Measurements from ENCODE around the gene UCN2. TPM values are rescaled to one million over a fixed set of nuclear protein-coding genes. Genes with fewer than 3 reads are reported as not detected.

UCN2 gene
- total and polyA plus RNA-seq, 2 experiments from 2014 or later = 0.30 to 1.5 TPM

- H3K4me3 ChIP-seq = no peak overlapping the region
- no peaks in the 10 kb centered on the region for H3K27me3 ChIP-seq
- no peaks in the 10 kb centered on the region for H3K4me1 ChIP-seq (ENCODE audit: insufficient read depth)
- no peaks in the 10 kb centered on the region for H3K36me3 ChIP-seq (replicated peaks; ENCODE audit: insufficient read depth, low read depth)
- H3K27ac ChIP-seq = no peak overlapping the region
- no peak overlapping the region for H2AFZ ChIP-seq
- H3K9me2 ChIP-seq (replicated peaks; ENCODE audit: insufficient read depth) = no peaks in the 10 kb centered on the region
- WGBS (ENCODE audit: low lambda C conversion rate, missing lambda C conversion rate) = 95% methylated on average over 9 of the region's 9 CpGs
- H3K9me3 ChIP-seq (ENCODE audit: low read depth) = no peaks in the 10 kb centered on the region
- TF ChIP-seq CTCF (IDR thresholded peaks at IDR 0.05; ENCODE audit: poor library complexity) = no peak
- no peak for TF ChIP-seq EZH2 (IDR thresholded peaks at IDR 0.05; ENCODE audit: borderline replicate concordance)
- TF ChIP-seq EZH2phosphoT487 (IDR thresholded peaks at IDR 0.05; ENCODE audit: low read depth, severe bottlenecking, unreplicated experiment) = no peak
- no peak overlapping the region for H3K4me2 ChIP-seq
- no peaks in the 10 kb centered on the region for H4K20me1 ChIP-seq (ENCODE audit: insufficient read depth, poor library complexity, severe bottlenecking)
- DNase-seq (ENCODE audit: low spot score) = no peak
- no peaks in the 10 kb centered on the region for H3K79me2 ChIP-seq
Observed at GRCh38 chr3:48524970-48525369, 38.6 kb downstream of the UCN2 start.

- WGBS (ENCODE audit: low lambda C conversion rate, missing lambda C conversion rate) = 97% methylated on average over 5 of the region's 6 CpGs
- no peaks in the 10 kb centered on the region for H4K20me1 ChIP-seq (ENCODE audit: insufficient read depth, poor library complexity, severe bottlenecking)
- no peaks in the 10 kb centered on the region for H3K36me3 ChIP-seq (replicated peaks; ENCODE audit: insufficient read depth, low read depth)
- no peak for DNase-seq (ENCODE audit: low spot score)
- no peaks in the 10 kb centered on the region for H3K9me2 ChIP-seq (replicated peaks; ENCODE audit: insufficient read depth)
- no peaks in the 10 kb centered on the region for H3K79me2 ChIP-seq
- H3K4me2 ChIP-seq = no peak overlapping the region
- H2AFZ ChIP-seq = no peak overlapping the region
- H3K4me1 ChIP-seq (ENCODE audit: insufficient read depth) = no peaks in the 10 kb centered on the region
- H3K27ac ChIP-seq = no peak overlapping the region
- no peaks in the 10 kb centered on the region for H3K9me3 ChIP-seq (ENCODE audit: low read depth)
- no peak overlapping the region for H3K4me3 ChIP-seq
- no peaks in the 10 kb centered on the region for H3K27me3 ChIP-seq
- TF ChIP-seq EZH2phosphoT487 (IDR thresholded peaks at IDR 0.05; ENCODE audit: low read depth, severe bottlenecking, unreplicated experiment) (no peak), CTCF (IDR thresholded peaks at IDR 0.05; ENCODE audit: poor library complexity) (no peak), EZH2 (IDR thresholded peaks at IDR 0.05; ENCODE audit: borderline replicate concordance) (no peak)
Observed at GRCh38 chr3:48521635-48522034, 41.9 kb downstream of the UCN2 start.

GRCh38 chr3:48519277-48519643, 44.3 kb downstream of the UCN2 start:
- Histone ChIP-seq H3K9me3 (ENCODE audit: low read depth) (no peaks in the 10 kb centered on the region), H3K4me1 (ENCODE audit: insufficient read depth) (no peaks in the 10 kb centered on the region), H3K27me3 (no peaks in the 10 kb centered on the region), H4K20me1 (ENCODE audit: insufficient read depth, poor library complexity, severe bottlenecking) (no peaks in the 10 kb centered on the region), H3K9me2 (replicated peaks; ENCODE audit: insufficient read depth) (no peaks in the 10 kb centered on the region), H3K27ac (no peak overlapping the region), H3K4me2 (no peak overlapping the region), H3K36me3 (replicated peaks; ENCODE audit: insufficient read depth, low read depth) (no peaks in the 10 kb centered on the region), H2AFZ (no peak overlapping the region), H3K79me2 (no peaks in the 10 kb centered on the region), H3K4me3 (no peak overlapping the region)
- WGBS (ENCODE audit: low lambda C conversion rate, missing lambda C conversion rate) = 96% methylated on average over 9 of the region's 9 CpGs
- DNase-seq (ENCODE audit: low spot score) = no peak
- TF ChIP-seq EZH2 (IDR thresholded peaks at IDR 0.05; ENCODE audit: borderline replicate concordance) (no peak), CTCF (IDR thresholded peaks at IDR 0.05; ENCODE audit: poor library complexity) (no peak), EZH2phosphoT487 (IDR thresholded peaks at IDR 0.05; ENCODE audit: low read depth, severe bottlenecking, unreplicated experiment) (no peak)

Data from hepatocyte (in vitro differentiated cells).